GM19324 (cell line): ENCODE measurements around the gene PDE9A.

Experiments used
- ATAC-seq: cut with Tn5 transposase; IDR thresholded peaks from one replicate; pipeline ENCODE4 v1.9.1; 2021; ENCODE audit warnings: mild to moderate bottlenecking, moderate library complexity; ENCODE audit not compliant: unreplicated experiment, low FRiP score

The PDE9A gene

DNA sequence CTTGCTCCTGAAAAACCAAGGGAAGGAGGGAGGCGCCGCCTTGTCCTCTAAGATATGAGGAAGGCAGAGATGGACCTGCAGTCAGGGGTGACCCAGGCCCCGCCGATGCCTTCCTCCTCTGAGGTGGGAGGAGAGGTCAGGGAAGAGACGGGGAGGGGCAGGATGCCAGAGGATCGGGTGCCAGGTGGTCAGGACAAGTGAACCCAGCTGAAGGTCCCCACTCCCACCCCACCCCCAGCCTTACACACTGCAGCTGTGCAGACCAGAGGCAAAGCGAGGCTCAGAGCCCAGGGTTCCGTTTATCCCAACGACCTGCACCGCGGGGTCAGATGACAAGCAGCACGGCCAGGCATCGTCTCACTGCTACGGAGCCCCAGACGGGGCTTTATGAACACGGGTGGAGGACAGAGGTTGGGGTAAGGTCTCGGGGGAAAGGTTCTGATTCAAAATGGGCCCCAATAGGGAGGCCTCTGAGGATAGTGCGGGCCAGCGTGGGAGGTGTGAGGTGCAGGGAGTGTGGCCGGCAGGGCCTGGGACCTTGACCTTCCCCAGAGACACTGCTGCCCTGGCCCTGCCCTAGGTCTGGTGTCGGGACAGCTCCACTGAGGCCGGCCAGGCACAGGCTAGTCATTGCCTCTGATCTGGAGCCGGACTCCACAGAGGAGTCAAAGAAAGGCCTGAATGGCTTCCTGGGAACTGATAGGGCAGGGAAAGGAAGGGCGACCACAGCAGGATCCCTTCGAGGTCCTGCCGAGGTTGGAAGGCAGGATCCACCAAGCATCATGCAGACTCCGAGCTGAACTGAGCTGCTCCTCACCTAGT lies 113.5 kb downstream of the PDE9A start:
- ATAC-seq, result no peak

DNA sequence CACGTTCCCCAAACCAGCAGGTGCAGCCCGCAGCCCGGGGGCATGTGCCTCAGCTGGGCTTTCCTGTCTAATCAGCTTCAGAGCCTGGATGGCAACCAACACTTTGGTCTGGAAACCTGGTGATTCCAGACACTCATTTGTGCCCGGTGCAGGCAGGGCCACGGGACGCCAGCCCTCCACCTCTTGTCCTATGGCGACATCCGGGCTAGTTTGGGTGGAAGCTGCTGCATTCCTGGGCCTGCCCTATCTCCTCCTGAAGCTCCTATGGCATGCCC lies 114.1 kb downstream of the PDE9A start:
- no peak for ATAC-seq

- no peak for ATAC-seq
Measured at GRCh38 chr21:42768324-42769121, 115.1 kb downstream of the PDE9A start.

DNA sequence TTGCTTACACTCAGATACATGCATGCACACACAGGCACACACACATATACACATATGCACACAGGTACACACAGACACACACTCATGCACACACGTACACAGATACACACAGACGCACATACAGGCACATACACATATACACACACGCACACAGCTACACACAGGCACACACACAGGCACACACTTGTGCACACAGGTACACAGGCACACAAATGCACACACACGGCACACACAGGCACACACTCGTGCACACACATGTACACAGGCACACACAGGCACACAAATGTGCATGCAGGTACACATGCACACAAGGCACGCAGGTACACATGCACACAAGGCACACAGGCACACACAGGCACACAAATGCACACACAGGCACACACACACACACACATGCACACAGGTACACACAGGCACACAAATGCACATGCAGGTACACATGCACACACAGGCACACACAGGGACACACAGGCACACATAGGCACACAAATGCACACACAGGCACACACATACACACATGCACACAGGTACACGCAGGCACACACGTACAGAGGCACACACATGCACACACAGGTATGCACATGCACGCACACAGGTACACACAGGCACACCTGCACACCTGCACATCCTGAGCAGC lies 115.9 kb downstream of the PDE9A start:
- ATAC-seq, result no peak

DNA sequence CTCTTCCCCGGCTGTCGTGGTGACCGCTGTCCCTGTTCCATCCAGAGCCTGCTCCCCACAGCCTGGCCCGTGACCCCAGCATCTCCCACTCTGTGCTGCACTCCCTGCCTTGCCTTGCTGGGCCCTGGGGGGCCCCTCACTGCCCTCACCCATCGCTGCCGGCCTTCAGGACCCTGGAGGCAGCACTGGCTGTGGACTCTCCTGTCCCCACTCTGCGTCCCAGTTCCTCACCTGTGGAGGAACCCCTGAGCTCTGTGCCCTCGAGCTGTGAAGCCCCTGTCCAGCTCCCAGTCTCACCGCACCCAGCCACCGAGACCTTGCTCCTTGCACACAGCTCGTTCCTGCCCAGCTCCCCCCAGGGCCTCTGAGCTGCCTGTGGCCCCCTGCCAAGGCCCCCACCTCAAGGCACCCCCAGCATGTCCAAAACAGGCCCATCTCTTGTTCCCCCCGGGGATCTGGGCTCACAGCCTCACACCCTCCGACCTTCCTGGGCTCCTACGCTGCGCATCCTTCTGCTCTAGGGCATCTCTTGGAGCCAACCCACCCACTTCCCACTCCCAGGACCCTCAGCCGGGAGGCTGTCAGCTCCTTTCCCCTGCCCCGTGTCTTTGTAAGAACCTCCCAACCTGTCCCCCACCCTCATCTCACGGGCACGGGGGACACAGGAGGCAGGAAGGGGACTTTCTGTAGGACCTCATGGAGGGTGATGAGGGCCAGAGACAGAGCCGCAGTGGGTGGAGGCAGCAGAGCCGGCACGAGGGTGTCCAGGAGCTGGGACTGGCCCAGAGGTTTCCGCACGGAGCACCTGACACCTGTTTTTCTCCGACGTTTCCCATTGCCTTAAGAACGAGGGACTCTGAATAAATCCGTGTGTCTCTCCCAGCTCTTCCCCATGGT lies 116.6 kb downstream of the PDE9A start:
- no peak for ATAC-seq

- ATAC-seq, result no peak
Measured at GRCh38 chr21:42770717-42771502, 117.5 kb downstream of the PDE9A start.

DNA sequence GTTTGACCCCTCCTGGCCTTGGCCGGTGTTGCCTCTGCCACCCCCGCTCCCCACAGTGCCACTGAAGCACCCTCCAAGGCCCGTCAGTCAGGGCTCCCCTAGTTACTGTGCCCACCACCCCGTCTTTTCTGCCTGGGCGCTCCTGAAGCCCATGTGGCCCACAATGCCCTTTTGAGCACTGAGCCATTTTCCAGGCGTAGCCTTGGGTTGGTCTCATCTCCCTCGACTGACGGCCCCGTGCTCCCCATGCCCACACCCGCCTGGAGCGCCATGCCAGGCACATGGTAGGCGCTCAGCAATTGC lies 118.0 kb downstream of the PDE9A start:
- ATAC-seq, result no peak

- ATAC-seq, result no peak
Measured at GRCh38 chr21:42775123-42775522, 121.7 kb downstream of the PDE9A start.

DNA sequence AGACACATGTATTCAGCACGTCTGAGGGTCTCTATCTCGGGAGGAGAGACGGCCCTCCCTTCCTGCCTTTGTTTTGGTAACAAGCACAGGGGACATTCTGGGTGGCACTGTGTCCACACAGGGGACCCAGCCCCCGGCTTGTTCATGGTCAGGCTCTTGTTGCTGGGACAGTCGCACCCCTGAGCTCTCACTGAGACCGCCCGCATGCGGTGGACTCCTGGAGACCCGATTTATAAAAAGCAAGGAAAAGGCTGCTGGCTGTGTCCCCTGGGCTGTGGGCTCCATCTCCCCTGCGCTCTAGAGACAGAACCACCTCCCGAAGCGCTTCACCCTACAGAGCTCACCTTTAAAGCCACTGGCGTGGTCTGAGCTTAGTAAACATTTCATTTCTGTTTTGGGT lies 122.5 kb downstream of the PDE9A start:
- ATAC-seq, result no peak

DNA sequence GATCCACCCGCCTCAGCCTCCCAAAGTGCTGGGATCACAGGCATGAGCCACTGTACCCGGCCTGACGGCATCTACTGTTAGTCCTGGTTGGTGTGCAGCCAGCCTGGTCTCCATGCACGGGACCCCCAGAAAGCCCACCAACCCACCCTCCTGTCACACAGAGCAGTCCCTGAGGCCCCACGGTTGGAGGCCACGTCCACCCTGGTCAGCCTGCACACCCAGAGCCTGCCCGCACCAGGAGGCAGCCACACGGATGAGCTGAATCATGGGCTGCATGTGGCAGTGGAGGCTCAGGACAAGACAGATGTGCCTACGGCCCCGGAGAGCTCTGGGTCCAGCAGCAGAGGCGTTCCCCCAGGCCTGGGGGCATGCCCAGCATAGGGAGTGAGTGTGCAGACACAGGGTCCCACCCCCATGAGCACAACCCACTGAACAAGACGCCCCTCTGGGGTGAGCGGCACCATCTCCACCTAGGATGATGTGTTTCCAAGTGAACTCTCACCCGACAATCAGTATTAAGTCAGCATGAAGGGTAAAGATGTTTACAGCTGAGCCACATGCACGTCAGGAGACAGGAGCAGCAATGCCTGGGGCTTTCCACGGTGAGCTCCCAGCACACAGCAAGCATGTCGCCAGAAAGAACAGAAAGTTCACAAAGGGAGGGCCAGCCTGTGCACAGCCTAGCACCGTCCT lies 123.8 kb downstream of the PDE9A start:
- ATAC-seq, result no peak

DNA sequence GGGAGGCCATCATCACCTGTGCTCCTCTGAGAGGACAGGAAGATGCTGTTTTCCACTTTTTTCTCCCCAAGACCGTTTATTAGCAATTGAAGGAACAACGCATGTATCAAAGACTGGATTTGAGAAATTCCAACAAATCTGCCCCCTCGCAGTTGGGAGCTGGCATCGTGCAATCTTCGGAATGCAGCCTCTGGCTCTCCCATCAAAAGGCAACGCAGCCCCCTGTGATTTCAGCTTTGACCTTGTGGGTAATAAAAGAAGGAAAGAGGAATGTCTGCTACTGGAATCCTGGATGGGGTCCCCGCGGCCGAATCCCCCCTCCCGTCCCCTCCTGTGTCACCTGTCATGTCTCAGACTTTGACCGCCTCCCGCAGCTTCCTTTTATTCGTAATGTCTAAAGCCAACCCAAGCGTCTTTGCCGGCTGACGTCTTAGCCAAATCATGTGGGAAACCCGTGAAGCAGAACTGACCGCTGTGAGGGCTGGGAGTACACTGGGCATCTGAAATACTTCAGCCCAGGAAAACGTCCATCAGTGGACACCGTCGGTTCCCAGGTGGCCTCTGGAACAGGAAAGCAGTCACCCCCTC lies 124.4 kb downstream of the PDE9A start:
- ATAC-seq, result no peak

GRCh38 chr21:42779431-42779861 lies 126.0 kb downstream of the PDE9A start:
- no peak for ATAC-seq

- ATAC-seq, result no peak
Measured at GRCh38 chr21:42780617-42781016, 127.2 kb downstream of the PDE9A start.

- ATAC-seq, result no peak
Measured at GRCh38 chr21:42781150-42781970, 127.9 kb downstream of the PDE9A start.

DNA sequence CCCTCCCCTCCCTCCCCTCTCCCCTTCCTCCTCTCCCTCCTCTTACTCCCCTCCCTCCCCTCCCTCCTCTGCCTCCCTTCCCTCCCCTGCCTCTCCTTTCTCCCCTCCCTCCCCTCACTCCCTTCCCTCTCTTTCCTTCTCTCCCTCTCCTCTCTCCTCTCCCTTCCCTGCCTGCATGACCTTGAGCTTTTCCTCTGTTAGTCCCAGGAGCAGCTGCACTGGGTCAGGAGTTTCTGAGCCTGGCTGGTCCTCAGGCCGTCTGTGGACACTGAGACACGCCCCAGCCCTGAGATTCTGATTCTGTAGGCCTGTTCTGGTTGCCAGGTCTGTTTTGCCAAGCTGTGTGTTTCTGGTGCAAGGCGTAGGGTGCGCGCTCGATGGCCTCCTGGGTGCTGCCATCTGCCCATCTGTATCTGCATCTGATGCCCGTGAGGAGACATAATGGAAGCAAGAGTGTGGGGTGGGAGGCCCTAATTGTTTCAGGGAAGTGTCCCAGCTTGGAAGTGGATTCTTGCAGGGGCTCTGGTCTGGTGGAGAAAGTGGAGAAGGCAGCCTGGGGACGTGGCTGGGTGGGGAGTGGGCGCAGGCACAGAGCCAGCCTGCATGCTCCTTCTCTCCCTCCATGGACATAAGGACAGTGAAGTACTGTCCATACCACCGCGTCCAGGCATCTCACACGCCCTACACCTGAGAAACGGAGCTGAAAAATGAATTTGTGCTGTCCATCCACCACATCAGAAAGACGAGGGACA lies 128.7 kb downstream of the PDE9A start:
- no peak for ATAC-seq

DNA sequence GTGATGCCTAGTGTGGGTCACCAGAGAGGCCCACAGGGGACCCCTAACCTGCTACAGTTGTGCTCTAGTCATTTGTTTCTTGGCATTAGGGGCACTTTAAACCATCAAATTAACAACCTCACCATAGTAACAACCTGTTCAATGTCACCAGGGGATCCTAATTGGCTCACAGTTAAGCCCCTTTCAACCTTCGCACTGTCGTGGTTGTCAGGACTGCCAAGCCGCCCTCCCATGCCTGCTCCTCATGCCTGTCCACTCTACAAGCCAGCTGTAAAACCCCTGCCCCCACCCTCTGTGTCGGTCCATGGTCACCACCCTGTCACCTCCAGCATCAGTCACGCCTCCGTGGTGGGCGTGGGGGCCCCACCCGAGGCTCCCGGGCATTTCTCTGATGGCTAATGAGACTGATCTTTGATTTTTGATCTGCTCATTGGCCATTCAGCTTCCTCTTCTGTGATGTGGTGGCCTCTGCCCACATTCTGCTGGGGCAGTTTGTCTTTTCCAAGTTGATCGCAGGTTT lies 129.4 kb downstream of the PDE9A start:
- ATAC-seq, result no peak

- no peak for ATAC-seq
Measured at GRCh38 chr21:42784276-42784675, 130.9 kb downstream of the PDE9A start.
